HepG2 (cell line): Measurements from ENCODE around the gene SDR9C7. TPM values are rescaled to one million over a fixed set of nuclear protein-coding genes. Genes with fewer than 3 reads are reported as not detected.

Experiments
- BORCS8-MEF2B ChIP-seq: sonication (generic); formaldehyde crosslinking; IDR thresholded peaks from 2 replicates; pipeline ENCODE4 v1.8.0; 2022; ENCODE audit warnings: mild to moderate bottlenecking, missing genetic modification reagents
- CREB3 ChIP-seq: sonication (generic); formaldehyde crosslinking; IDR thresholded peaks from 2 replicates; pipeline ENCODE4 v1.5.0; 2020; ENCODE audit warnings: missing genetic modification reagents
- ERF ChIP-seq: IDR thresholded peaks from 2 replicates; pipeline ENCODE4 v1.6.1; 2018; ENCODE audit warnings: missing biosample characterization, missing genetic modification reagents
- FOXK2 ChIP-seq: fragments of 450-650 bp; IDR thresholded peaks from 2 replicates; pipeline ENCODE4 v1.6.1; 2016
- HBP1 ChIP-seq: IDR thresholded peaks from 2 replicates; pipeline ENCODE4 v1.6.1; 2016; ENCODE audit warnings: low read depth, control low read depth
- HNF4A ChIP-seq: sonication (generic); formaldehyde crosslinking; IDR thresholded peaks from 2 replicates; pipeline ENCODE4 v1.4.0; 2020; ENCODE audit warnings: missing genetic modification reagents
- IRF2 ChIP-seq: IDR thresholded peaks from 2 replicates; pipeline ENCODE4 v1.6.1; 2018; ENCODE audit warnings: missing genetic modification reagents, missing compliant biosample characterization
- KAT8 ChIP-seq: IDR thresholded peaks from 2 replicates; pipeline ENCODE4 v1.6.1; 2016; ENCODE audit warnings: missing genetic modification reagents, missing compliant biosample characterization
- MAFK ChIP-seq, 2 experiments: IDR thresholded peaks in 1 of 2; conservative IDR thresholded peaks in 1 of 2; 2 replicates each; pipeline ENCODE4 v1.6.1; 2011; ENCODE audit warnings: improper control_type of control experiment in 2 of 2, low read length in 2 of 2
- MBNL3 ChIP-seq: fragments of 250-450 bp; sonication (Bioruptor Pico); conservative IDR thresholded peaks from 2 replicates; pipeline ENCODE4 v1.8.0; 2022; ENCODE audit warnings: mild to moderate bottlenecking, inconsistent platforms
- NCOA5 ChIP-seq: sonication (generic); formaldehyde crosslinking; IDR thresholded peaks from 2 replicates; pipeline ENCODE4 v1.4.0; 2020; ENCODE audit warnings: missing genetic modification reagents
- SALL1 ChIP-seq: sonication (generic); formaldehyde crosslinking; IDR thresholded peaks from 2 replicates; pipeline ENCODE4 v1.8.0; 2022; ENCODE audit warnings: mild to moderate bottlenecking, missing genetic modification reagents
- TCF7 ChIP-seq: sonication (generic); IDR thresholded peaks from 2 replicates; pipeline ENCODE4 v1.6.1; 2016; ENCODE audit warnings: antibody characterized with exemption, low read depth
- TFAP4 ChIP-seq: sonication (generic); IDR thresholded peaks from 2 replicates; pipeline ENCODE4 v1.6.1; 2016; ENCODE audit warnings: low read depth, borderline replicate concordance
- ZFP37 ChIP-seq: sonication (generic); formaldehyde crosslinking; IDR thresholded peaks from 2 replicates; pipeline ENCODE4 v1.4.0; 2020; ENCODE audit warnings: missing genetic modification reagents, borderline replicate concordance
- ZKSCAN8 ChIP-seq: IDR thresholded peaks from 2 replicates; pipeline ENCODE4 v1.6.1; 2016; ENCODE audit warnings: borderline replicate concordance, missing genetic modification reagents, missing compliant biosample characterization
- ZNF282 ChIP-seq: fragments of 450-650 bp; IDR thresholded peaks from 2 replicates; pipeline ENCODE4 v1.6.1; 2018; ENCODE audit not compliant: partially characterized antibody
- ZNF292 ChIP-seq: sonication (generic); formaldehyde crosslinking; IDR thresholded peaks from 2 replicates; pipeline ENCODE4 v1.8.1; 2022; ENCODE audit warnings: mild to moderate bottlenecking, low read depth, missing genetic modification reagents, borderline replicate concordance
- ZNF3 ChIP-seq: IDR thresholded peaks from 2 replicates; pipeline ENCODE4 v1.7.0; 2017; ENCODE audit warnings: inconsistent platforms
- ZNF350 ChIP-seq: sonication (generic); formaldehyde crosslinking; IDR thresholded peaks from 2 replicates; pipeline ENCODE4 v1.4.0; 2020; ENCODE audit warnings: mild to moderate bottlenecking, low read depth, missing genetic modification reagents, borderline replicate concordance
- ZNF563 ChIP-seq: sonication (generic); formaldehyde crosslinking; IDR thresholded peaks from 2 replicates; pipeline ENCODE4 v1.8.0; 2022; ENCODE audit warnings: mild to moderate bottlenecking, moderate library complexity, missing genetic modification reagents
- ZNF574 ChIP-seq: sonication (generic); formaldehyde crosslinking; IDR thresholded peaks from 2 replicates; pipeline ENCODE4 v1.4.0; 2020; ENCODE audit warnings: missing genetic modification reagents
- ZNF607 ChIP-seq: sonication (generic); formaldehyde crosslinking; IDR thresholded peaks from 2 replicates; pipeline ENCODE4 v1.5.1; 2020; ENCODE audit warnings: missing genetic modification reagents, mild to moderate bottlenecking, borderline replicate concordance
- ZNF614 ChIP-seq: IDR thresholded peaks from 2 replicates; pipeline ENCODE4 v1.6.1; 2018; ENCODE audit warnings: missing biosample characterization, missing genetic modification reagents, inconsistent platforms, borderline replicate concordance
- ZNF773 ChIP-seq: sonication (generic); formaldehyde crosslinking; IDR thresholded peaks from 2 replicates; pipeline ENCODE4 v1.4.0; 2020; ENCODE audit warnings: missing genetic modification reagents, borderline replicate concordance
- ZSCAN20 ChIP-seq: sonication (generic); formaldehyde crosslinking; IDR thresholded peaks from 2 replicates; pipeline ENCODE4 v1.4.0; 2020; ENCODE audit warnings: missing genetic modification reagents, mild to moderate bottlenecking, borderline replicate concordance
- polyA plus RNA-seq, 8 experiments: library from polyadenylated mRNA; depleted of rRNA in 3 of 8; stranded (reverse) in 7 of 8; unstranded in 1 of 8; fragments of >200 nt; fragmentation: Illumina TruSeq in 4 of 8; extraction: Trizol in 4 of 8; gene quantifications; 2 replicates each; pipeline versions ENCODE4 v1.2.1 to v1.2.3, GENCODE V29; 2011 to 2016; ENCODE audit warnings: low read depth in 4 of 8, missing spikeins in 1 of 8, mixed read lengths in 1 of 8; ENCODE audit not compliant: insufficient read depth in 1 of 8
- total RNA-seq, 5 experiments: library from RNA; depleted of rRNA; stranded (reverse); fragments of >200 nt; fragmentation: Illumina TruSeq; extraction: Trizol; gene quantifications; 2 replicates each; pipeline ENCODE4 v1.2.3, GENCODE V29; 2016; ENCODE audit warnings: low read depth in 1 of 5

SDR9C7 gene
- total and polyA plus RNA-seq, 2 of the 13 experiments (the other 11 are each of a cell fraction or from before 2014, with no cell fraction given) = 0.04 TPM; not detected in 1

- TF ChIP-seq ZNF3 = no peak
- no peak; the same call in 1 of the 2 replicates for TF ChIP-seq KAT8 (CRISPR knock-in tag)
- TF ChIP-seq ZNF350 (CRISPR knock-in tag) = peak; percentile 90
- no peak for TF ChIP-seq BORCS8-MEF2B (CRISPR knock-in tag)
- TF ChIP-seq TCF7 = peak; percentile 48; the same call in 1 of the 2 replicates
- TF ChIP-seq HBP1 (CRISPR knock-in tag) = peak; percentile 64
- TF ChIP-seq MAFK (conservative IDR thresholded peaks at IDR 0.05 in 1 of 2, IDR thresholded peaks at IDR 0.05 in 1 of 2; ENCODE audit: low read length in 2 of 2) = peak; percentile 78 to 91
- TF ChIP-seq ZNF607 (CRISPR knock-in tag) = 0 out of 2 replicates have a peak, but pooled peaks have one; percentile 53
- TF ChIP-seq ZFP37 = no peak
- TF ChIP-seq MBNL3 (CRISPR knock-in tag) = no peak
- peak; percentile 82 for TF ChIP-seq IRF2
- no peak for TF ChIP-seq NCOA5 (CRISPR knock-in tag)
- no peak for TF ChIP-seq ZNF282
- TF ChIP-seq CREB3 (CRISPR knock-in tag) = no peak
- TF ChIP-seq ZNF563 = no peak
- peak; percentile 72 for TF ChIP-seq ZNF574
- peak; percentile 99 for TF ChIP-seq HNF4A (CRISPR knock-in tag)
- TF ChIP-seq ZNF292 (CRISPR knock-in tag) = peak; percentile 96; the same call in 1 of the 2 replicates
- no peak for TF ChIP-seq ZNF773
- TF ChIP-seq ZKSCAN8 = 0 out of 2 replicates have a peak, but pooled peaks have one; percentile 48
- peak; percentile 98 for TF ChIP-seq SALL1 (CRISPR knock-in tag)
- peak; percentile 97 for TF ChIP-seq ZNF614 (CRISPR knock-in tag)
- TF ChIP-seq ERF (CRISPR knock-in tag) = peak; percentile 89
- TF ChIP-seq ZSCAN20 (CRISPR knock-in tag) = no peak
- peak; percentile 72 for TF ChIP-seq FOXK2
- peak; percentile 86; the same call in 1 of the 2 replicates for TF ChIP-seq TFAP4
Observed at GRCh38 chr12:56941299-56942017, 7.2 kb upstream of the SDR9C7 start (continued).
